Stimulated activated CD8-positive, alpha-beta memory T cell treated with anti-CD3 and anti-CD28 coated beads, Interleukin-7, amount 100 ng/mL, for 48 hours (primary cell): Measurements from ENCODE around the gene TTC28.
"Not testable (repeated sequence)": the region's sequence is repeated elsewhere in the genome, so short reads cannot be mapped to it uniquely, and the experiment has no call there.

ENCODE experiments used
- DNase-seq, 2 donors: peaks; one replicate each; pipeline ENCODE4 v3.0.0-alpha.2; 2020; ENCODE audit warnings: low read depth in 1 of 2; ENCODE audit errors: extremely low read depth in 1 of 2

Gene TTC28

GRCh38 chr22:28505416-28506149 is 174.1 kb downstream of the TTC28 start:
- no peak for DNase-seq

GRCh38 chr22:28500006-28500405 is 179.6 kb downstream of the TTC28 start:
- DNase-seq: no peak

- DNase-seq: no peak
These were observed 181.6 kb downstream of the TTC28 start for GRCh38 chr22:28498044-28498443.

- DNase-seq: no peak
These were observed 182.5 kb downstream of the TTC28 start for GRCh38 chr22:28497188-28497587.

GRCh38 chr22:28491289-28491688 is 188.4 kb downstream of the TTC28 start:
- not testable (repeated sequence) for DNase-seq

- DNase-seq: no peak
These were observed 190.8 kb downstream of the TTC28 start for GRCh38 chr22:28488825-28489224.

GRCh38 chr22:28484662-28485061 is 195.0 kb downstream of the TTC28 start:
- DNase-seq: no peak

GRCh38 chr22:28481725-28482124 is 197.9 kb downstream of the TTC28 start:
- DNase-seq: no peak

- DNase-seq: no peak
These were observed 199.5 kb downstream of the TTC28 start for GRCh38 chr22:28480000-28480715.

- DNase-seq: no peak
These were observed 201.1 kb downstream of the TTC28 start for GRCh38 chr22:28478564-28478963.

GRCh38 chr22:28477556-28477955 is 202.1 kb downstream of the TTC28 start:
- DNase-seq: no peak

- DNase-seq: no peak
These were observed 205.3 kb downstream of the TTC28 start for GRCh38 chr22:28474330-28474729.

GRCh38 chr22:28473258-28473657 is 206.4 kb downstream of the TTC28 start:
- DNase-seq: no peak

GRCh38 chr22:28467055-28467454 is 212.6 kb downstream of the TTC28 start:
- DNase-seq: not testable (repeated sequence)

GRCh38 chr22:28466399-28466798 is 213.2 kb downstream of the TTC28 start:
- no peak for DNase-seq

- DNase-seq: no peak
These were observed 213.8 kb downstream of the TTC28 start for GRCh38 chr22:28465841-28466240.

GRCh38 chr22:28464127-28464526 is 215.5 kb downstream of the TTC28 start:
- DNase-seq: no peak

- DNase-seq: not testable (repeated sequence)
These were observed 216.2 kb downstream of the TTC28 start for GRCh38 chr22:28463408-28463807.

GRCh38 chr22:28462901-28463300 is 216.7 kb downstream of the TTC28 start:
- no peak for DNase-seq

- DNase-seq: no peak
These were observed 217.6 kb downstream of the TTC28 start for GRCh38 chr22:28462041-28462440.

- no peak for DNase-seq
These were observed 225.1 kb downstream of the TTC28 start for GRCh38 chr22:28454431-28455064.

GRCh38 chr22:28450109-28450508 is 229.5 kb downstream of the TTC28 start:
- no peak for DNase-seq
